HG03460 (cell line): Measurements from ENCODE around the gene XYLT1.

Experiments
- ATAC-seq: cut with Tn5 transposase; IDR thresholded peaks from one replicate; pipeline ENCODE4 v1.9.1; 2021; ENCODE audit not compliant: unreplicated experiment

Gene XYLT1

GRCh38 chr16:17269439-17269838, 201.3 kb downstream of the XYLT1 start:
- no peak for ATAC-seq

GRCh38 chr16:17266608-17267313, 204.0 kb downstream of the XYLT1 start:
- no peak for ATAC-seq

- ATAC-seq: no peak
Observed at GRCh38 chr16:17265154-17265553, 205.6 kb downstream of the XYLT1 start.

- no peak for ATAC-seq
Observed at GRCh38 chr16:17261197-17261858, 209.4 kb downstream of the XYLT1 start.

GRCh38 chr16:17260276-17260849, 210.4 kb downstream of the XYLT1 start:
- ATAC-seq: no peak

GRCh38 chr16:17259751-17260270, 210.9 kb downstream of the XYLT1 start:
- no peak for ATAC-seq

- no peak for ATAC-seq
Observed at GRCh38 chr16:17258848-17259713, 211.7 kb downstream of the XYLT1 start.

- ATAC-seq: no peak
Observed at GRCh38 chr16:17258077-17258599, 212.6 kb downstream of the XYLT1 start.

GRCh38 chr16:17257426-17258023, 213.2 kb downstream of the XYLT1 start:
- no peak for ATAC-seq

GRCh38 chr16:17252701-17253100, 218.1 kb downstream of the XYLT1 start:
- ATAC-seq: no peak

- ATAC-seq: no peak
Observed at GRCh38 chr16:17252064-17252463, 218.7 kb downstream of the XYLT1 start.

- no peak for ATAC-seq
Observed at GRCh38 chr16:17251496-17251895, 219.3 kb downstream of the XYLT1 start.

- ATAC-seq: no peak
Observed at GRCh38 chr16:17246974-17247732, 223.6 kb downstream of the XYLT1 start.

GRCh38 chr16:17246268-17246885, 224.4 kb downstream of the XYLT1 start:
- no peak for ATAC-seq

- ATAC-seq: no peak
Observed at GRCh38 chr16:17245776-17246175, 225.0 kb downstream of the XYLT1 start.

GRCh38 chr16:17244872-17245551, 225.7 kb downstream of the XYLT1 start:
- ATAC-seq: no peak

- no peak for ATAC-seq
Observed at GRCh38 chr16:17241264-17241835, 229.4 kb downstream of the XYLT1 start.

GRCh38 chr16:17238285-17239028, 232.3 kb downstream of the XYLT1 start:
- ATAC-seq: no peak
